ENCODE measurements around the gene ROR2. TPM values are rescaled to one million over a fixed set of nuclear protein-coding genes. Genes with fewer than 3 reads are reported as not detected.

ROR2 gene
- total RNA-seq, 1 experiment from 2014 or later, result 0.66 TPM

DNA sequence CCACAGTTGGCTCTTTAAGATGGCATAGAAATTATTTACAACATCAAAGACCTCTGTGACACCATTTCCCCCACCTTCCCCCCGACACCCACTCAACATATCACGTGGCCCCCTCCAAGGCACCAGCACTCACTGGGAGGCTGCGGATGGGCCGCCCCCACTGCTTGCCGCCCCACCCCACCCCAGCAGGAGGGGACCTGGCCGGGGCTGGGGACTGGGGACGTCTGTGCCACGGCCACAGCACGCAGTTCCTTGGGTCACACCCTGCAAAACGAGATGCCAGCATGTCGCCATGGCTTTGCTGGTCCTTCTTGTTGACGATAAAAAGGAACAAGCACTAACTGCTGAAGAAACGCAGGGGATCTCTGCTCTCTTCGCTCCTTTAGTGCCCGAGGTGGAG, 269.0 kb downstream of the ROR2 start:
- no peak for DNase-seq (ENCODE audit: low read depth in 1 of 2, low spot score in 2 of 2)
- H3K4me3 ChIP-seq, result no peak overlapping the region
- no peak overlapping the region for H3K27ac ChIP-seq
- no peaks in the 10 kb centered on the region for H3K36me3 ChIP-seq
- no peaks in the 10 kb centered on the region for H3K9me3 ChIP-seq (replicated peaks)
- no peaks in the 10 kb centered on the region for H3K27me3 ChIP-seq (replicated peaks)
- no peaks in the 10 kb centered on the region for H3K4me1 ChIP-seq (replicated peaks)

DNA sequence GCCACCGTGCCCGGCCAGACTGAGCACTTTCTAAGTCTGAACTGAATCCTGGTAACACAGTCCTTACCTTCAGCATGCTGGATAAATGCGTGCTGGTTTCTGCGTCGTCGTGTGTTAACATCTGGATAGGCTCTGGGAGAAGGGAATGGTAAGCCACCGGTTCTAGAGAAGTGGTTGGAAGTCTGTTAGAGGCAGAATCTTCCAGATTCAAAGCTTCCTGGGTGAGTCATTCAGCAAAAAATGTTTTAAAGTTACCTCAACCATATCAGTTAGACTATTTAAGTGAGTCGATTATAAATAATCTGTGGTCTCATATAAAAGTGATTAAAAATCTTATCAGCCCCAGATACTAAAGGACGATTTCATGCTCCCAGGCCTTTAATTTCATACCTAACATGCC, 269.9 kb downstream of the ROR2 start:
- no peaks in the 10 kb centered on the region for H3K9me3 ChIP-seq (replicated peaks)
- H3K36me3 ChIP-seq, result no peaks in the 10 kb centered on the region
- no peak overlapping the region for H3K27ac ChIP-seq
- no peaks in the 10 kb centered on the region for H3K27me3 ChIP-seq (replicated peaks)
- DNase-seq (ENCODE audit: low read depth in 1 of 2, low spot score in 2 of 2), result no peak
- no peak overlapping the region for H3K4me3 ChIP-seq
- no peaks in the 10 kb centered on the region for H3K4me1 ChIP-seq (replicated peaks)

DNA sequence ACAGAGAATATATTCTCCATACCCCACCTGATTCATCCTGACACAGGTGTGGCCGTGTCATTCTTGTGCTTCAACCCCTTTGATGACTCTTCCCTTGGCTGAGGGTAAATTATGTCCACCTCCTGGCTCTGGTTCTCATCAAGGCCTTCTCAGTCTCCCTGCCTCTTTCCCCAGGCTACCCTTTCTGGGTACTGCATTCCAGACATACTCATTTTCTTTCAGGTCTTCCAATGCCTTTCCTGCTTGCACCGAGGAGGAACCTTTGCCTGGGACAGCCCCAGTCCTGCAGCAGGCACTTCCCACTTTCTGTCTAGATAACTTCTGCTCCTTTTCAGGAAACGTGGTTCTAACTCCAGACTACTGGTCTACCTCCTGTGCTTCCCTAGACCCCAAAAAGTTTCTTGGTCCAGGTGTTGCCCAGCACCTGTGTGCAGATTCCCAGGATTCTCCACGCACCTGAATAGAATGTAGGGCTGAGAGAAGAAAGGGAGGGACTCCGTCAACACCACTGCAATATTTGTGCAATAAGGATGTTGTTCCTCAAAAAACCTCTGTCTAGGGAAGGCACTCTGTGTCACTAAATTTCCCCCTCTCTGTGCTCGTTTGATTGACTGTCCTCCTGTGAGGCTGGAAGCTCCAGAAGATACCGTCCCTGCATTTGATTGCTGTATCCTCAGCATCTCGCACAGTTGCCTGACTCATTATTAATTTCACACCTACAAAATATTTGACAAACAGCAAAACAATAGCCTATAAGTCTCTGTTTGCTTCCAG, 271.0 kb downstream of the ROR2 start:
- no peaks in the 10 kb centered on the region for H3K36me3 ChIP-seq
- no peaks in the 10 kb centered on the region for H3K4me1 ChIP-seq (replicated peaks)
- H3K4me3 ChIP-seq, result no peak overlapping the region
- no peaks in the 10 kb centered on the region for H3K27me3 ChIP-seq (replicated peaks)
- H3K27ac ChIP-seq, result no peak overlapping the region
- no peaks in the 10 kb centered on the region for H3K9me3 ChIP-seq (replicated peaks)
- DNase-seq (ENCODE audit: low read depth in 1 of 2, low spot score in 2 of 2), result no peak

DNA sequence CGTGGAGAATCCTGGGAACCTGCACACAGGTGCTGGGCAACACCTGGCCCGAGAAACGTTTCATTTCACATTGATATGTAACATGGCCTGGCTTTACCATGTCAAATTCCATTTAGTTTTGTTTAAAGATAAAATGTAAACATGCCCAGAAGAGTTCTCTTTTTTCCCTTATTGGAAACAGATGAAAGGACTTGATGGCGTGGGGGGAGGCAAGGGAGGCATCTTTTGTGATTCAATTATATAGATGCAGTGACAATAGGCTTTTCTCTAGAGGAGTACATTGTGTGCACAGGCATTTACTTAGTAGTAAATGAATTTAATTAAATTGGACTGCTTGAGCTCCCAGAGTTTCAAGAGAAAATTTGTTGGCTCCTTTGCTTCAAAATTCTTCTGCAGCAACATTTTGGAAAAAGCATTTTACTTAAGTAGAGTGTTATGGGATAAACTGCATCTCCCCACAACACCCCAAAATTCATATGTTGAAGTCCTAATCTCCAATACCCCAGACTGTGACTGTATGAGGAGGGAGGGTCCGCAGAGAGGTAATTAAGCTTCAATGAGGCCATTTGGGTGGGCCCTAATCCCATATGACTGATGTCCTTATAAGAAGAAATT, 272.1 kb downstream of the ROR2 start:
- Histone ChIP-seq H3K9me3 (replicated peaks) (no peaks in the 10 kb centered on the region), H3K36me3 (no peaks in the 10 kb centered on the region), H3K27ac (no peak overlapping the region), H3K27me3 (replicated peaks) (no peaks in the 10 kb centered on the region), H3K4me3 (no peak overlapping the region), H3K4me1 (replicated peaks) (no peaks in the 10 kb centered on the region)
- no peak for DNase-seq (ENCODE audit: low read depth in 1 of 2, low spot score in 2 of 2)

DNA sequence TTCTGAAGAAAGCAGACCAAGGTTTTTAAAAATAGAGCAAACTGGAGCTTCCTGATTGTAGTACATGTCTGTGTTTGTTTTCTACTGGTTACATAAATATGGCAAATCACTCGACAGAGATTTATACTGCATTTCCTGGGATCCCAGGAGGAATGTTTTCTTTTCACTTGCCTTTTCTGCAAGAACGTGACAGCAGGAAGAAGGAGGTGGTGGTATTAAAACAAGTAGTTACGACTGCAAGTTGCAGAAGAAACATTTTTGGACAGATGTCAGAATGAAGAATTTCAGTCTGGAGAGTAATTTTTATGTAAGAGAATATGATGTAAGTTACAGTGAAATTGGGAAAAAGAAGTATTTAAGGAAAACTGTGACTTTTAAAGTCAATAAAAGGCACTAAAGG, 272.7 kb downstream of the ROR2 start:
- no peak overlapping the region for H3K4me3 ChIP-seq
- H3K36me3 ChIP-seq, result no peaks in the 10 kb centered on the region
- H3K9me3 ChIP-seq (replicated peaks), result no peaks in the 10 kb centered on the region
- DNase-seq (ENCODE audit: low read depth in 1 of 2, low spot score in 2 of 2), result no peak
- no peaks in the 10 kb centered on the region for H3K27me3 ChIP-seq (replicated peaks)
- no peaks in the 10 kb centered on the region for H3K4me1 ChIP-seq (replicated peaks)
- H3K27ac ChIP-seq, result no peak overlapping the region

DNA sequence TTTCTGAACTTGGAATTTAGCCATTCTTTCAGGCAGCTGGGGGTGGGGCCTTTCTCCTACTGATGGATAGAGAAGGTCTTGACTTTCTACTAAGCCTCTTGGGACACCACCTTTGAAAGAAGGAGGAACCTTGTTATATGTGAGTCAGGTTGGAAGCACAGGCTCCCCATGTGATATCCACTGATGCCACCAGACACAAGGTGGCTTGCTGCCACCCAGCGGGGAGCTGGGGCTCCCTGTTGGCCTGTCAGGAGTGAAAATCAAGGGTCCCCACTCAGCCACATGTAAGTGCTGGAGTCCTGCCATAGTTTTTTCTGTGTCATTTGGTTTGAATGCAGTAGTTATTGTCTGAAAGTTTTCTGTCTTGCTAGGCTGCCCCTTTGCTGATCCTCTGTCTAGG, 274.0 kb downstream of the ROR2 start:
- Histone ChIP-seq H3K4me1 (replicated peaks) (no peaks in the 10 kb centered on the region), H3K36me3 (no peaks in the 10 kb centered on the region), H3K27ac (no peak overlapping the region), H3K9me3 (replicated peaks) (no peaks in the 10 kb centered on the region), H3K4me3 (no peak overlapping the region), H3K27me3 (replicated peaks) (no peaks in the 10 kb centered on the region)
- DNase-seq (ENCODE audit: low read depth in 1 of 2, low spot score in 2 of 2), result no peak

DNA sequence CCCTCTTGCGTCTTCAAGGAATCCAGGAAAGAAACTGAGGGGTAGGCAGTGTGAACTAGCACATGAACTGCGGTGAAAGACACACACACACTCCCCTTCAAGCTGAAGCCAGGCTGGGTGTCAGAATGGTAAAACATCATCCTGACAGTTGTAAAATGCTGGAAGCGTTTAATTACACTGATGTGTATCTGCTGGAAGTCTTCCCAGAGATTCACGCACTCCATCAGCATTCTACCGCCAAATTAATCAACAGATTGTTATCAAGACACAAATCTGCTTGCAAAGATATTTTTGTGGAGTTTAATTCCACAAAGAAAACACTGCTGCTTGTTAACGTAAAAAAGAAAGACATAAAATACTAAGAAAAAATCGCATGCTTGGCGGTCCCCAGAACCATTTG, 285.4 kb downstream of the ROR2 start:
- no peaks in the 10 kb centered on the region for H3K27me3 ChIP-seq (replicated peaks)
- no peak overlapping the region for H3K4me3 ChIP-seq
- no peaks in the 10 kb centered on the region for H3K4me1 ChIP-seq (replicated peaks)
- no peak overlapping the region for H3K27ac ChIP-seq
- no peaks in the 10 kb centered on the region for H3K9me3 ChIP-seq (replicated peaks)
- DNase-seq (ENCODE audit: low read depth in 1 of 2, low spot score in 2 of 2), result no peak
- H3K36me3 ChIP-seq, result no peaks in the 10 kb centered on the region

DNA sequence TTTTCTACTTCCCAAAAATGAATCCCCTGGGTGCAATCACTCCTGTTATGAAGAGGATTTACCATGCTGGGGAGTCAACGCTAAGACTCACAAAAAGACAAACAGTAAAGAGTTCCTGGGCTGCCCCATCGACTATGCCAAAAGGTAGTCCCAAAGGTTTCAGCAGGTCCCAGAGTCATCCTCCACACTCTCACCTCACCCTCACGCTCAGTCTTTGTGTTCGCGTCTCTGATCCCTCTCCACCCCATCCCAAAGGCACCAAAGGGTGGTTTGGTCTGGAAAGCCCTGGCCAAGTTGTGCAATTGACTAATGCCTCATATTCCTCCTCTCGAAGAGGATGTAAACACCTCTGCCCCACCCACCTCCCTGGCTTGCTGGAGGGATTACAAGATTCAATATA, 286.2 kb downstream of the ROR2 start:
- H3K9me3 ChIP-seq (replicated peaks), result no peaks in the 10 kb centered on the region
- H3K27me3 ChIP-seq (replicated peaks), result no peaks in the 10 kb centered on the region
- H3K36me3 ChIP-seq, result no peaks in the 10 kb centered on the region
- H3K27ac ChIP-seq, result no peak overlapping the region
- H3K4me1 ChIP-seq (replicated peaks), result no peaks in the 10 kb centered on the region
- no peak overlapping the region for H3K4me3 ChIP-seq
- no peak for DNase-seq (ENCODE audit: low read depth in 1 of 2, low spot score in 2 of 2)

DNA sequence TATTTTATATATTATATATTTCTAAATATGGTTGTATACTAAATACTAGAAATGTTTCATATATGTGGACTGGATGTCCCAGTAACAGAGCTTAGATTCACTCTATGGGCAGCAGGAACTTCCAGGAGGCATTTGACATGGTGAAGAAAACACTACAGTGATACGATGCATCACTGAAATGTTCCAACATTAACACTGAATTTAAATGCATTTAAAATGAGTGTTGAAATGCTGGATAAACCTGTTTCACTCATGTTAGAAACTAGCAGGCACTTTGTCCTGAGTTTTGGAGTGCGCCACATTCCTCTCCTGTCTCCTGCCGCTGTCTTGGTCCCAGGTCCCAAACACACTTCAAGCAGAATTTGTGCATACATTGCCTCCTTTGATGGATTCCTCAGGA, 288.6 kb downstream of the ROR2 start:
- Histone ChIP-seq H3K36me3 (no peaks in the 10 kb centered on the region), H3K27me3 (replicated peaks) (no peaks in the 10 kb centered on the region), H3K4me3 (no peak overlapping the region)

DNA sequence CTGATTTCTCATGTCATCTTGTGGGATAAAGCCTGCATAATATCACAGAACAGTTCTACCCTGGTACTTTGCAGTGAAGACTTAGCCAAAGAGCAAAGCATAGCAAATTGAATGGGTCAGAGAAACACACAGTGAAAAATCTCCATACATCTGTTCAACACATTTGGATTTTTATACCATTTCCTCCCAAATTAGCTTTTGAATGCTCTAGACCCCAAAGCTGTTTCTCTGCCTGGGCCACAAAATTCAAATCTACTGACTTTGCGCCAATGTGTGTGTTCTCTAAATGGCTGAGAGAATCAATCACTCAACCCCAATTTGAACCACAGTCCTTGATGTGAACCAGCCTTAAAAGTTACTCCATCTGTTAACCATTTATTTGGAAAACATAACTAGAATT, 289.5 kb downstream of the ROR2 start:
- Histone ChIP-seq H3K27ac (no peak overlapping the region), H3K9me3 (replicated peaks) (no peaks in the 10 kb centered on the region), H3K4me1 (replicated peaks) (no peaks in the 10 kb centered on the region), H3K27me3 (replicated peaks) (no peaks in the 10 kb centered on the region), H3K4me3 (no peak overlapping the region), H3K36me3 (no peaks in the 10 kb centered on the region)
- no peak for DNase-seq (ENCODE audit: low read depth in 1 of 2, low spot score in 2 of 2)

More for the DNA sequence above, 288.6 kb downstream of the ROR2 start:
- no peak for DNase-seq (ENCODE audit: low read depth in 1 of 2, low spot score in 2 of 2)
- H3K27ac ChIP-seq, result no peak overlapping the region
- no peaks in the 10 kb centered on the region for H3K9me3 ChIP-seq (replicated peaks)
- no peaks in the 10 kb centered on the region for H3K4me1 ChIP-seq (replicated peaks)

DNA sequence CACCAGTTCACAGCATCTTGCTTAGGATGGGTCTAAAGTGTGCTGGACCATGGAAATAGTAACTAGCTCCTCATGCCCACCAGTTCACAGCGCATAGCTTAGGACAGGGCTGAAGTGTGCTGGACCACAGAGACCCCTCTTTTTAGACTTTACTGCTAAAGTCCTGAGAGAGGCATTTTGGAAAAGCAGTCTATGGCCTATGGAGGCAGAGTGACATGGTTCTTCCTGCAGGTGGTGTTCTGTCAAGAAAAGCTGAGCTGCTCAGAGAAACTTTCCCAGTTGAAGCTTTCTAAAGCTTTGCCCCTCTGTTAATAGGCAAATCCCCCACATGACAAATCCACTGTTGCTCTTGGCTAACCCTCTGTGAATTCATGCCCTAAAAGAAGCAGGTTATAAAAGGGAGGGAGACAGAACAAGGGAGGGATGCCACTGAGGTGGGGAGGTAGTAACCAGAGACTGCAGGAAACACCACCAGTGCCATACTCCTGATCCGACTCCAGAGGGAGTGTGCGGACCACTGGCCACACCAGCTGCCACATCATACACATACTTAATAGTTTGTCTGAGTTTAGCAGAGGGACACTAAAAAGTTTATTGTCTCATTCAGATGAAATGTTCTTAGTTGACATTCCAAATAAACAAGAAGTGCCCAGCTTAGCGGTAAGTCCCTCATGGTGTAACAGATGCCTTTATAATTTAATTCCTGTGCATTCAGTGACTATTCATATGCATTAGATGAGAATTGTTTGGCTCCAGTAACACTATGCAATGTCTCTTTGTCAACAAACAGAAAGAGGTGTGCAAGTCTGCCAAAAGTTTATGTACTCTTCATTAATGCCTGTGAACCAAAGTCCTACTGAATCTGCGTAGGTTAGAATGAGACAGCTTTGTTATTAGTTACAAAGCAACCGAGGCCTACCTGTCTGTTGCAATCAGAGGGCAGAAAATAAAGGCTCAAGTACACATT, 290.2 kb downstream of the ROR2 start:
- DNase-seq (ENCODE audit: low read depth in 1 of 2, low spot score in 2 of 2), result peak in 1 of 2 experiments; percentile 13
- Histone ChIP-seq H3K36me3 (no peaks in the 10 kb centered on the region), H3K4me3 (no peak overlapping the region), H3K27me3 (replicated peaks) (no peaks in the 10 kb centered on the region), H3K9me3 (replicated peaks) (no peaks in the 10 kb centered on the region), H3K27ac (no peak overlapping the region), H3K4me1 (replicated peaks) (no peaks in the 10 kb centered on the region)

DNA sequence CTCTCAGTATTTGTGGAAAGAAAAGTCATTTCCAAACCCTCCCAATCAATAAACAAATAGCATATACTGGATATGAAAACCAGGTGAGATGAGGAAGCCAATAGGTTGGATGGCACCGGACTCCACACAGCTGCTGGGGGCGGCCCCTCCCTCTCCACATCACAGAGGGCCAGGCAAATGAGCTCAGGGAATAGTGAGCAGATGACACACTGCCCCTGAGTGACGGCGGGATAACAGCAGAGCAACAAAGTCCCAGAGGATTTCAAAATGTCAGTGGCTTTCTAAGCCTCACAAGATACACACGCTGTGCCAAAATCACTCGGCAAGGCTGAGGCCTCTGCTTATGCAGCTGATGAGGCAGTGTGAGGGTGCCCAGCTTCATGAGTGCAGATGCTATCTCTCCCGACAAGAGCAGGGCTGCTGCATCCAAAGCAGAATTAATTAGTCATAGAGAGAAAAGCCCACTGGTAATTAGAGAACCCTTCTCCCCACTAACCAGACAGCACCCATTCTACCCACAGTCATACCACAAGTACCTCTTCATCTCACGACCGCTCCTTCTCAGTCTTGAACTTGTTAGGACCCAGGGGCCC, 291.4 kb downstream of the ROR2 start:
- no peak for DNase-seq (ENCODE audit: low read depth in 1 of 2, low spot score in 2 of 2)
- H3K4me1 ChIP-seq (replicated peaks), result no peaks in the 10 kb centered on the region
- no peaks in the 10 kb centered on the region for H3K27me3 ChIP-seq (replicated peaks)
- H3K9me3 ChIP-seq (replicated peaks), result no peaks in the 10 kb centered on the region
- no peaks in the 10 kb centered on the region for H3K36me3 ChIP-seq
- no peak overlapping the region for H3K4me3 ChIP-seq
- H3K27ac ChIP-seq, result no peak overlapping the region

DNA sequence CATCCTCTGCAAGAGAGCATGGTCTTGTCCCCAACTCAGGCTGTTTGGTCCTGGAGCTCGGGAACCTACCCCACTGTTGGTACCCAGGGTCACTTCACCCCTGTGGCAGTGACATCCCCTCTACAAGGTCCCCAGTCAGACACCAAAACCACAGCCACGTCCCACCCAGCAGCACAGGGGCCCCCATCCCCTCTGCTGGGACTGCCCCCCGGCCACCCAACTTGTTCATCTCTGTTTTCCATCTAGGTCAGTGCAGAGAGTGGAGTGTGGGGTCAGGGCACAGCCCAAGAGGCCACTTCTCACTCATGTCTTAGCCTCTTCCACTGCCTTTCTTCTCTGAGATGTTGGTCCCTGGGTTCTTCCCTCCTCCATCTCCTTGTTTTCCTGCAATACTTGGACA, 292.5 kb downstream of the ROR2 start:
- Histone ChIP-seq H3K4me3 (no peak overlapping the region), H3K36me3 (no peaks in the 10 kb centered on the region), H3K4me1 (replicated peaks) (no peaks in the 10 kb centered on the region), H3K27ac (no peak overlapping the region), H3K27me3 (replicated peaks) (no peaks in the 10 kb centered on the region; the same call in 1 of the 2 replicates), H3K9me3 (replicated peaks) (no peaks in the 10 kb centered on the region)
- DNase-seq (ENCODE audit: low read depth in 1 of 2, low spot score in 2 of 2), result no peak
